ENCODE measurements around the gene SLC8A3.

The SLC8A3 gene

GRCh38 chr14:70019695-70020094 is 169.1 kb downstream of the SLC8A3 start:
- TF ChIP-seq TAF1 (IDR thresholded peaks at IDR 0.05; ENCODE audit: borderline replicate concordance, low read depth, low read length) (no peak), POLR2A (IDR thresholded peaks at IDR 0.05; ENCODE audit: low read depth, low read length) (no peak), POLR2AphosphoS5 (IDR thresholded peaks at IDR 0.05; ENCODE audit: low read depth, low read length) (no peak)
- DNase-seq (ENCODE audit: insufficient read length): no peak
- FAIRE-seq: no peak

DNA sequence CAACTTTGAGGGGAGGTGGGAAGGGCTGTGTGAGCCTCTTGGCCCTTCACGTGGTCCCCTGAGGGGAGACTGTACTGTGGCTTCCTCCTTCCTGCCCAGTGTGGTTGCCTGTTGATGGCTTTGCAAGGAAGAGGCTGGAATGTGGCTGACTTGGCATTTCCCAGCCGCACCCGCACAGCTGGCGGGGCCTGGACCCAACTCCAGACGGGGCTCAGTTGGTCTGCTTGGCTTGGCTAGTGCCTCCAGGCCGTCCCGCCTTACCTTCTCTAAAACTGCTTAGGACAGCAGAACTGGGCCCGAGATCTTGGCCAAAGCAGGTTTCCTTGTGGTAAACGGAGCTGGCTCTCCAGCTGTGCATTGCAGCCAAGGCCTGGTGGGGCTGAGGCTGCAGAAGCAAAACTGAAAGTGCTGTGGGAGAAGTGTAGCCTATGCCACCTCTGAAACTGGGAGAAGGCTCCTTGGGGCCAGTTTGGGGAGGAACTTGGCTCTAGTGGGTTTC is 170.0 kb downstream of the SLC8A3 start:
- FAIRE-seq (no peak), DNase-seq (ENCODE audit: insufficient read length) (no peak)
- no peak for TF ChIP-seq POLR2AphosphoS5 (IDR thresholded peaks at IDR 0.05; ENCODE audit: low read depth, low read length)
- no peak for TF ChIP-seq TAF1 (IDR thresholded peaks at IDR 0.05; ENCODE audit: borderline replicate concordance, low read depth, low read length)
- TF ChIP-seq POLR2A (IDR thresholded peaks at IDR 0.05; ENCODE audit: low read depth, low read length): no peak

GRCh38 chr14:70018230-70018629 is 170.5 kb downstream of the SLC8A3 start:
- no peak for DNase-seq (ENCODE audit: insufficient read length)
- FAIRE-seq: no peak
- TF ChIP-seq POLR2AphosphoS5 (IDR thresholded peaks at IDR 0.05; ENCODE audit: low read depth, low read length) (no peak), TAF1 (IDR thresholded peaks at IDR 0.05; ENCODE audit: borderline replicate concordance, low read depth, low read length) (no peak), POLR2A (IDR thresholded peaks at IDR 0.05; ENCODE audit: low read depth, low read length) (no peak)

- FAIRE-seq (no peak), DNase-seq (ENCODE audit: insufficient read length) (no peak)
- TF ChIP-seq TAF1 (IDR thresholded peaks at IDR 0.05; ENCODE audit: borderline replicate concordance, low read depth, low read length): no peak
- no peak for TF ChIP-seq POLR2AphosphoS5 (IDR thresholded peaks at IDR 0.05; ENCODE audit: low read depth, low read length)
- TF ChIP-seq POLR2A (IDR thresholded peaks at IDR 0.05; ENCODE audit: low read depth, low read length): no peak
Observed at GRCh38 chr14:70014406-70015095, 174.2 kb downstream of the SLC8A3 start.

DNA sequence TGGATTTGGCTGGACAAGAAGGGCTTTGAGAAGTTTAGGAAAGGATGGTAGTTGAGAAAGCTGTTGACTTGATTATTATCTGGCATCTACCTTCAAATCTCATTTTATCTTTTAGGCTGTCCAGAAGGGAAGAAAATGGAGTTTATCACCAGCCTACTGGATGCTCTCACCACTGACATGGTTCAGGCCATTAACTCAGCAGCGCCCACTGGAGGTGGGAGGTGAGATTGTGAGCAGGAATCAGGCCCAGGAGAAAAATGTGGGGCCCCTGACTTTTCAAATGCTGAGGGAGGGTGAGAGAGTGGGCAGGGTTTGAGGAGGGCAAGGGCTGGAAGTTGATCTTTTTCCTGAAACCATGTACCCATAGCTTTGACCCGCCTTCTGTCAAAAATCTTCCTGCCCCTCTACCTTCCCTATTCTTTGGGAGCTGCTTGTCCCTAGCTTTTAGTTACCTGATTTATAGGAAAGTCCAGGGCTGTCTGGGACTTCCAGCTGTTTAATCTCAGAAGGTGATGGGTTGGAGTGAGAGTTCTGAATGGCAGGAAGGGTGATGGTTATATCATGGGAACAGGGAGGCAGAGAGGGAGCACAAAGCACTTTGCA is 175.4 kb downstream of the SLC8A3 start:
- TF ChIP-seq POLR2A (IDR thresholded peaks at IDR 0.05; ENCODE audit: low read depth, low read length) (no peak), POLR2AphosphoS5 (IDR thresholded peaks at IDR 0.05; ENCODE audit: low read depth, low read length) (no peak), TAF1 (IDR thresholded peaks at IDR 0.05; ENCODE audit: borderline replicate concordance, low read depth, low read length) (no peak)
- peak; percentile 24 for FAIRE-seq
- peak; percentile 33 for DNase-seq (ENCODE audit: insufficient read length)

DNA sequence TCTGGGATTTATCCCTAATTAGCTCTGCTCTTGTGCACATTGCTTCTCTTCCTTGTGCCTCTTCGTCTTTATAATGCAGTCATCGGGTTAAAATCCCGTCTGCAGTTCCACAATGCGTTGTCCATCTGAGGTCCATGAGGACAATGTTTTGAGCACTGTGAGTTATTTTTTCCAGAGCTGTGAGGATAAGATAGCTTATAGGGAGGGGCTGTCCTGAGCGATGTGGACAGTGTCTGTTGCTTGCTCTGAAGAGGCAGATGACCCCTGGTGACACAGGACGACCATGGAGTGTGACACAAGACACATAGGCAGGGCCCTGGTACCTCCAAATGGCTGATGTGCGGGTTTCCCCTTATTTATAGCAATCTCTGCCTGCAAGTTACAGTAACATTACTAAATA is 177.0 kb downstream of the SLC8A3 start:
- no peak for FAIRE-seq
- TF ChIP-seq POLR2AphosphoS5 (IDR thresholded peaks at IDR 0.05; ENCODE audit: low read depth, low read length) (no peak), POLR2A (IDR thresholded peaks at IDR 0.05; ENCODE audit: low read depth, low read length) (no peak), TAF1 (IDR thresholded peaks at IDR 0.05; ENCODE audit: borderline replicate concordance, low read depth, low read length) (no peak)
- no peak for DNase-seq (ENCODE audit: insufficient read length)

DNA sequence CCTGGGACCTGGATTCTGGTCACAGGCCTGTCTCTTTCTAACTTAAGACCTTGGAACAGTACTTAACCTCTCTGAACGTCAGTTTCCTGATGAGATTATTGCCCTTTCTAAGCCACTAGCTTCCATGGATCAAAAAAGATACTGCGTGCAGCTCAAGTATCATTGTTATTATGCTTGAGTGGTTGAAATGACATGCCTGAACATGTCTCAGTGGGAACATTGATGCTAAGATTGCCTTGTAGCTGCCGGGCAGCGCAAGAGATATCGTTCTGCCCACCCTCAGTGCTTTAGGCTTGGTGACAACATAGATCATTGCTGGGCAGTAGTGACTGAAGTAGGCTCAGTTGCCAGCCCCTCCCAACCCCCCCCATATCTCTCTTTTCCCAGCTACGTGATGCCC is 177.7 kb downstream of the SLC8A3 start:
- TF ChIP-seq POLR2AphosphoS5 (IDR thresholded peaks at IDR 0.05; ENCODE audit: low read depth, low read length) (no peak), TAF1 (IDR thresholded peaks at IDR 0.05; ENCODE audit: borderline replicate concordance, low read depth, low read length) (no peak), POLR2A (IDR thresholded peaks at IDR 0.05; ENCODE audit: low read depth, low read length) (no peak)
- FAIRE-seq (peak; percentile 46), DNase-seq (ENCODE audit: insufficient read length) (no peak)

- TF ChIP-seq POLR2A (IDR thresholded peaks at IDR 0.05; ENCODE audit: low read depth, low read length) (no peak), POLR2AphosphoS5 (IDR thresholded peaks at IDR 0.05; ENCODE audit: low read depth, low read length) (no peak), TAF1 (IDR thresholded peaks at IDR 0.05; ENCODE audit: borderline replicate concordance, low read depth, low read length) (no peak)
- no peak for DNase-seq (ENCODE audit: insufficient read length)
- no peak for FAIRE-seq
Observed at GRCh38 chr14:70009961-70010360, 178.8 kb downstream of the SLC8A3 start.

- TF ChIP-seq TAF1 (IDR thresholded peaks at IDR 0.05; ENCODE audit: borderline replicate concordance, low read depth, low read length) (no peak), POLR2A (IDR thresholded peaks at IDR 0.05; ENCODE audit: low read depth, low read length) (no peak), POLR2AphosphoS5 (IDR thresholded peaks at IDR 0.05; ENCODE audit: low read depth, low read length) (no peak)
- peak; percentile 77 for FAIRE-seq
- DNase-seq (ENCODE audit: insufficient read length): no peak
Observed at GRCh38 chr14:70008284-70009262, 180.2 kb downstream of the SLC8A3 start.

DNA sequence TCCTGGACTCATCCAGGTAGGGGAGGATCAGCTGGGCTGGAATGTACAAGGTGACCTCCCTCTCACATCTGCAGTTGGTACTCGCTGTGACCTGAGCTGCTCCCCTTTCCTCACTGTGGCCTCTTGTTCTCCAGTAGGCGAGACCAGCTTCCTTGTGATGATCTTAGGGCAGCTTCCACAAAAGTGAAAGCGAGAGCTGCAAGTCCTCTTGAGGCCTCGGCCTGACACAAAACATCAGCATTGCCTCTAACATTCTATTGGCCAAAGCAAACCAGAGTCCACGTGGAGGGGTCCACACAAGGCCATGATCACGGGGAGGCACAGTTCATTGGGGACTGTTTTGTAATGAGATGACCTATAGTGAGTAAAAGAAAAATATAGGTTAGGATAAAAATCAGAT is 182.1 kb downstream of the SLC8A3 start:
- no peak for TF ChIP-seq POLR2A (IDR thresholded peaks at IDR 0.05; ENCODE audit: low read depth, low read length)
- no peak for TF ChIP-seq TAF1 (IDR thresholded peaks at IDR 0.05; ENCODE audit: borderline replicate concordance, low read depth, low read length)
- no peak for TF ChIP-seq POLR2AphosphoS5 (IDR thresholded peaks at IDR 0.05; ENCODE audit: low read depth, low read length)
- FAIRE-seq: no peak
- no peak for DNase-seq (ENCODE audit: insufficient read length)

GRCh38 chr14:70005281-70005805 is 183.4 kb downstream of the SLC8A3 start:
- TF ChIP-seq POLR2A (IDR thresholded peaks at IDR 0.05; ENCODE audit: low read depth, low read length) (no peak), POLR2AphosphoS5 (IDR thresholded peaks at IDR 0.05; ENCODE audit: low read depth, low read length) (no peak), TAF1 (IDR thresholded peaks at IDR 0.05; ENCODE audit: borderline replicate concordance, low read depth, low read length) (no peak)
- FAIRE-seq (no peak), DNase-seq (ENCODE audit: insufficient read length) (no peak)

Measured in GM12892 (cell line).